GM18498 (cell line): Measurements from ENCODE around the gene TMEM196.
A peak's percentile ranks its signal among the peaks of the same experiment; 100 is the strongest.

Experiments
- ATAC-seq: cut with Tn5 transposase; IDR thresholded peaks from one replicate; pipeline ENCODE4 v1.9.1; 2021; ENCODE audit warnings: mild to moderate bottlenecking, moderate library complexity; ENCODE audit not compliant: unreplicated experiment

Gene TMEM196

GRCh38 chr7:19772841-19773760 lies at the start of gene TMEM196:
Gene TMEM196, minus strand, starts transcription at chr7:19773617. Its CDS starts 921 bp downstream, at chr7:19772696.
- no peak for ATAC-seq

GRCh38 chr7:19816128-19816527 lies 42.7 kb upstream of the TMEM196 start:
- ATAC-seq: no peak

DNA sequence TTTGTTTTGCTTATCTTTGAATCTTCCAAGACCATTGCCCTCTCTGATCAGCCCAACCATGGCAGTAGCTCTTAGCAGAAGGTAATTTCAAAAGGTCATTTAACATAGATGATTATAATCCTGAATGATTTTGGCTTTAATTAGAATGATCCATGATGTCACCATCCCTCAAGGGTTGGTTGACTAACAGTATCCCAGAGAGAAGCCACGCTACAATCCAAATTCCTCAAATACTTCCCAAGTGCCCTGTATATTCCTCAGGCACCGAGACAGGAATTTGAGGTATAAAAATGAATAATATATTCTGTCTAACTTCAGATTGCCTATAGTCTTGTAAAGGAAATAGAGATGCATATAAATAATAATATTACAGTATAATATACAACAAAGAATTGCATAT lies 42.1 kb upstream of the TMEM196 start:
- no peak for ATAC-seq

GRCh38 chr7:19814776-19815175 lies 41.4 kb upstream of the TMEM196 start:
- no peak for ATAC-seq

DNA sequence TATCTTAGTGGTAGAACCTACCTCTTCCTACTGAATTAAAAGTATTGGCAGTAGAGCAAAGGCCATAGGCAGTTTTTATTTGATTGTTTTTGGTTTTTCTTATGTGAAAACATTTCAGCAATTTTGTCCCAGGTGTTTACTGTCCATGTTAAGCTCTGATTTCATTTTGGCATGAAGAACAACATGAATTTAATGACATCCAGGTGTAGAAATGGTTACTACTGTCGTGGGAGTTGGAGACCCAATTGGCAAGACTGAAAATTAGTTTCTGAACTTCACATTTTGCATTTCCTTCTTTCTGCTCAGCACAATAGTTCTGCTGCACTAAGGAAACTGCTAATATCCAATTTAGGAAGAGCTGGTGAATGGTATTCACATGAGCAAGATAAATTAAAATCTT lies 38.0 kb upstream of the TMEM196 start:
- ATAC-seq: no peak

- no peak for ATAC-seq
Observed at GRCh38 chr7:19798986-19799385, 25.6 kb upstream of the TMEM196 start.

DNA sequence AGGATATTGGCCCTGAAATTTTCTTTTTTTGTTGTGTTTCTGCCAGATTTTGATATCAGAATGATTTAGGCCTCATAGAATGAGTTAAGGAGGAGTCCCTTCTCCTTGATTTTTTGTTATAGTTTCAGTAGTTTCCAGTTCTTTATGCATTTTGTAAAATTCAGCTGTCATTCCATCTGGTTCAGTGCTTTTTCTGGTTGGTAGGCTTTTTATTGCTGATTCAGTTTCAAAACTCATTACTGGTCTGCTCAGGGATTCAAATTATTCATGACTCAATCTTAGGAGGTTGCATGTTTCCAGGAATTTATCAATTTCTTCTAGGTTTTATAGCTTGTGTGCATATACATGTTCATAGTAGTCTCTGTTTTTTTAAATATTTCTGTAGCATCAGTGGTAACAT lies 10.1 kb upstream of the TMEM196 start:
- ATAC-seq: no peak

DNA sequence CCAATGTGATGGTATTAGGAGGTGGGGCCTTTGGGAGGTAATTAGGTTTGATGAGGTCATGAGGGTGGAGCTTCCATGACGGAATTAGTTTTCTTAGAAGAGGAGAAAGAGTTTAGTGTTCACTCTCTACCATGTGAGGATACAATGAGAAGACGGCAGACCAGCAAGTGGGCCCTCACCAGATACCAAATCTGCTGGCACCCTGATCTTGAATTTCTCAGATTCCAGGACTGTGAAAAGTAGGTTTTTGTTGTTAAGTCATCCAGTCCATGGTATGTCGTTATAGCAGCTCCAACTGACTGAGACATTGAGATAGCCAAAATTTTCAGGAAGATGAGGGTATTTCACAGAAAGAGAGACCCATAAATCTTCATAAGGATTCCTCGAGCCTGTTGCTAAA lies 3.6 kb upstream of the TMEM196 start:
- no peak for ATAC-seq

GRCh38 chr7:19775578-19775977 lies 2.2 kb upstream of the TMEM196 start:
- ATAC-seq: no peak

DNA sequence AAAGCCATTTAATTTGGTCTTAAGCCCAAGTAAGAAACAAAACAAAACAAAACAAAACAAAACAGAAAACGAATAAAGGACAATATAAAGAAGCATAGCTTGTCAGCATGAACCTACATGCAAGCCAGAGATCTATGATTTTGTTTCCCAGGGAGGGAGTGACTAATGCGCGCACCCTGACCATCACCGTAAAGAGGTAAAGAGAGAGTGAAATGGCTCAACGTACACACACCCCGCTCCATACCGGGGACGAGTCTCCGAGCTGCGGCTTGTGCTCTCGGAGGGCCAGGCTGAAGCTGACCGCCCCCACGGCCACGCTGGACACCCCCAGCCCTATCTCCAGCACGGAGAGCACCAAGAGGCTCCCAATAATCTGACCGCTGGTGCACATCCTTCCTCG lies 1.1 kb downstream of the TMEM196 start:
- ATAC-seq: no peak

DNA sequence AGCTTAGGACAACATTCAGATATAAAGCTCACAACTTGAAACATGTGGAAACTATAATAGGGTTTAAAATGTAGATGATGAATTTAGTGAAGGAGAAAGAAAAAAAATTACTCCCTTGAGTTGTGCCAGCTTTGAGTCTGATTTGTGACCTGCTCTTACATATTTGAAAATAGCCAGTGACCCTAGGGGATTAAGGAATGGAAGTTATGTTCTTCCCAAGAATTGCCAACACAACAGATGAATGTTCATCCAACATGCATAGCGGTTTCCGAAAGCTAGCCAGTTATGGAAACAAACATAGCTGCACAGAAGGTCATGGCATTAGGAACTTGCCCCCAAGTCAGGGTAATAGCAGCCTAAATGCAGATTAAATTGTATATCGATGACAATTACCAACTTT lies 10.8 kb downstream of the TMEM196 start:
- no peak for ATAC-seq

DNA sequence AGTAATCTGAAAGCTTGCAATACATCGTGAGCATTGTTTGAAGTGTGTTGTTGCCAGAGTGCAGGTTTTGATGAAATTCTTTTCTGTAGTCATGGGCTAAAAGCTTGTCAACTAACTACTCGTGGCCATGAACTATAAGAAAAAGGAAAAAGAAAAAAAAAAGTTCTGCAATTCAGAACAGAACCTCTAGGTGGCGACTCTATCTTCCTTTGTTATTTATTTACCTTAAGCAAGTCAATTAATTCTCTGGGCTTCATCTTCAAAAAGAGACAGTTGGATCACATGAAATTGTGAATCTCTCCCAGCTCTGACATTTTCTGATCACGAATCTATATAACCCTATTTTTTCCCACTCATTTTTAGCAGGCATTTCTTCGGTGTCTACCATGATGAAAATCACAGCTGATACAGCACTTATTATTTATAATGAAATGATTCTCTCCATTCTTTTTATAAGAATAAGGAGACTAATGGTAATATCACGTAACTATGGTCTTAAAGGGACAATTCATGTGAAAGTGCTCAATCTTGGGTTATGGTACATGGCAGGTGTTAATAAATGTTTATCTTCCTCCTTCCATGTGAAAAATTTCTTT lies 18.8 kb downstream of the TMEM196 start:
- ATAC-seq: no peak

- ATAC-seq: no peak
Observed at GRCh38 chr7:19752020-19752419, 21.4 kb downstream of the TMEM196 start.

DNA sequence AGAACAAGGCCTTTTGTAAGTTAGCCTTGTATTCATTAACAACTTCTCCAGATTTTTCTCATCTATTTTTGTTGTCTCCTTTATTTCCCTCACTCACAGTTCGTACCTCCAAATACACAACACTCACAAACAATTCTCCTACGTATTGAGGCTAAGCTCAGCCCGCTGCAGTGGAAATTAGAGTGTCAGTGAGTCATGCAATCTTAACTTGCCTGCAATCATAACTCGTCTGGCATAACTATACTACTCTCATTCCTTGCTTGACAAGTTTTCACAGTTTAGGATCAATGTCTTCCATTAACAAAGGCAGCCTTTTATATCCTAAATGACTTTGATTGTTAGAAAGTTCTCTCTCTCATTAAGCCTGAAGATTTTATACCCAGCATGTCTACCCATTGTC lies 23.8 kb downstream of the TMEM196 start:
- ATAC-seq: no peak

DNA sequence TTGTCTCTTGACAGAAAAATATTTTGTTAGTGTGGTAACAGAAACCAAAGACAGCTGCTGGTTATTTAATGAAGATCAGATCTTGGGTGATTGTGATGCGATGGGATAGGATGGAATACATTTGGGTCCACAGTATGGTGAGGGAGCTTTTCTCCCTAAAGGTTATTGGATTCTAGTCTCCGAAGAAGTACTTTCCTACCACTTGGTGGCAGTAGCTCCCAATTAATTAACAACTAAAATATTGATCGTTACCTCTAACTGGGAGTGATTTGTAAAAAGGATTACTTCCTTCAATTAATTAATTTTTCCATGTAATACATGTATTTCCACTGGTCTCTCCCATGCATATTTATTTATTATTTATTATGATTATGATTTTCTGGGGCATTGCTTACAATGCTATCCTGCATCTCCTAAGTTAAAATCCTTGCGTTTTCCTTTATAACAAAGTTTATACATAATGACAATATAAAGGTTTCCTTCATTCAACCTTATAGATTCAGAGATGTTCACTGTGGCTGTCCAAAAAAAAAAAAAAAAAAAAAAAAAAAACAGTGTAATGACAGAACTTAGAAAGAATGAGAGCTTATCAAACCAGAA lies 25.6 kb downstream of the TMEM196 start:
- peak; percentile 49 for ATAC-seq

GRCh38 chr7:19744075-19744474 lies 29.3 kb downstream of the TMEM196 start:
- ATAC-seq: no peak

DNA sequence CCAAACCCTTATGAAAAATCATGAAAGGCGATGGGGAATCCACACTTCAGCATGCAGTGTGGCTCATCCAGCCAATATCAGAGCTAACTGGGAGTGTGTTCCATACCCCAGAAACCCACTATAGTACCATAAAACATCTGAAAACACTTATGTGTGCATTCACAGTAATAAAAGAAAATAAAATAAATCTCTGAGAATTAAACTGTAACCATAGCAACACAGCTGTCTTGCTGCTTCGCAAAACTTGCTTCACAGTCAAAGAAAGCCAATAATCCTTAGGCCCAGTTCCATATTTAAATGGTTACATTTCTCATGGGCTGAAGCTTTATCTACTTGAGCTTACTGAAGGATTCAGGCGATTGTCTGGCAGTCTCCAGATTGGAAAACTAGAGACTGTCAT lies 44.7 kb downstream of the TMEM196 start:
- no peak for ATAC-seq

GRCh38 chr7:19725770-19726169 lies 47.6 kb downstream of the TMEM196 start:
- ATAC-seq: no peak

DNA sequence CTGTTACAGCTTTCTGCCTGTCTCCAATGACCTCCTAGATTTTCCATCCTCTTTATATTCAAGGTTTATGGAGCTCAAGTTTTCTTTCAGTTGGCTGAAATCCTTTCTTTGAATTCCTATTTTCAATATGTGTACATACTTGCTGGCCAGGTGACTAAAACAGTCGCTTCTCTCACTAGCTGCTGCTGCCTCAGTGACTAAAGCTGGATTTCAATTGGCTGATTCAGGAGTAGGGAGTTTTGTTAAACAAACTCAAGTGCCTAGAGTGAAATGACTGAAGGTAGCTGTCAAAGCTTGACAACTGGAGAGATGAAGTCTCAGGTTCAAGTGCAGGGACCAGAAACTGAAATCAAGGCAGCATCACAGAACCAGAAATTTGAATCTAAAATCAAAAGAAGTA lies 57.9 kb downstream of the TMEM196 start:
- no peak for ATAC-seq

DNA sequence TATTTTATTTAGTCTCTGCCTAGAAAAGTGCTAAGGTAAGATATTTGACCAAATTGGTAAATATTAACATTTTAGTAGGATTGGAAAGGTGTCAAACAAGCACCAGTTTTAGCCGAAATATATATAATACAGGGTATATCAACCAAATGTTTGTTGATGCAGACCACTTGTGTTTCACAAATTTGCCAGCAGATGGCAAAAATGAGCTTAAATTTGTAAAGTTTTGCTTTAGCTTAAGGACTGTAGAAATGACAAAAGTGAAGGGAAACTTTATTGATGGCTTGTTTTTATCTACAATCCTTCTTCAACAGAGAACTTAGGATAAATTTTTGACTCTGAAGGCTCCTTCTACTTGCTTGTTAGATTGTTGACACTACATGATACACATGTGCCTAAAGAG lies 59.7 kb downstream of the TMEM196 start:
- no peak for ATAC-seq

DNA sequence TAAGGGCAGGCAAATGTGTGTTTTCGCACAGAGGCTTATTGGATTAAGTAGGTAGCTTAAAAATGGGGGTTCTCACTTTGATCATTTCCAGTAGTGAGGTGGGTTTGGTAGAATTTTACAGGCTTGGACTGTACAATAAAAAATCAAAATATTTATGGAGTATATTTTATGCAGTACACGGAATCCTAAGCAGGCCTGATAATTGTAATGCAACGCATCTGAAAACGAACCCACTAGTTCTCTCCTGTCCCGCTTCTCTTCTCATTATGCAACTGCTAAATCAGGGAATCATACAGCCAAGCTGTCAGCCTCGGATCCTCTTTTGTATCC lies 64.2 kb downstream of the TMEM196 start:
- peak; percentile 1 for ATAC-seq
